HepG2 (cell line): ENCODE data around the gene MIPEP. TPM values are rescaled to one million over a fixed set of nuclear protein-coding genes. Genes with fewer than 3 reads are reported as not detected.

ENCODE experiments used
- E2F5 ChIP-seq: sonication (generic); formaldehyde crosslinking; conservative IDR thresholded peaks from 2 replicates; pipeline ENCODE4 v1.4.0; 2020; ENCODE audit warnings: missing genetic modification reagents
- EEA1 ChIP-seq: sonication (generic); formaldehyde crosslinking; IDR thresholded peaks from 2 replicates; pipeline ENCODE4 v1.5.1; 2020; ENCODE audit warnings: mild to moderate bottlenecking, missing genetic modification reagents, borderline replicate concordance
- ETV6 ChIP-seq: sonication (generic); formaldehyde crosslinking; conservative IDR thresholded peaks from 2 replicates; pipeline ENCODE4 v1.4.0; 2020; ENCODE audit warnings: missing genetic modification reagents
- GATA4 ChIP-seq: sonication (generic); IDR thresholded peaks from 2 replicates; pipeline ENCODE4 v1.6.1; 2016; ENCODE audit warnings: antibody characterized with exemption, low read depth, borderline replicate concordance
- HNF1B ChIP-seq: sonication (generic); formaldehyde crosslinking; IDR thresholded peaks from 2 replicates; pipeline ENCODE4 v1.5.1; 2020; ENCODE audit warnings: mild to moderate bottlenecking, moderate library complexity, missing genetic modification reagents
- KLF15 ChIP-seq: sonication (generic); formaldehyde crosslinking; IDR thresholded peaks from 2 replicates; pipeline ENCODE4 v1.8.1; 2023; ENCODE audit warnings: borderline replicate concordance, mild to moderate bottlenecking, inconsistent platforms, missing genetic modification reagents, mixed read lengths
- MXD3 ChIP-seq: IDR thresholded peaks from 2 replicates; pipeline ENCODE4 v1.6.1; 2016; ENCODE audit warnings: mild to moderate bottlenecking, missing biosample characterization, missing genetic modification reagents
- PAXIP1 ChIP-seq: sonication (generic); formaldehyde crosslinking; conservative IDR thresholded peaks from 2 replicates; pipeline ENCODE4 v1.4.0; 2020; ENCODE audit warnings: mild to moderate bottlenecking, missing genetic modification reagents, moderate library complexity
- RBM39 ChIP-seq: fragments of 200-400 bp; formaldehyde crosslinking; IDR thresholded peaks from one replicate; pipeline ENCODE4 v1.6.1; 2018; ENCODE audit warnings: antibody characterized with exemption, mild to moderate bottlenecking, low read depth, low read length; ENCODE audit not compliant: poor library complexity, severe bottlenecking
- ZFX ChIP-seq: sonication (generic); formaldehyde crosslinking; IDR thresholded peaks from 2 replicates; pipeline ENCODE4 v1.4.0; 2020; ENCODE audit warnings: mild to moderate bottlenecking, low read depth, missing genetic modification reagents, moderate library complexity
- ZNF10 ChIP-seq: sonication (generic); formaldehyde crosslinking; IDR thresholded peaks from 2 replicates; pipeline ENCODE4 v1.4.0; 2020; ENCODE audit warnings: mild to moderate bottlenecking, low read depth, missing genetic modification reagents, borderline replicate concordance
- ZNF280D ChIP-seq: sonication (generic); formaldehyde crosslinking; IDR thresholded peaks from 2 replicates; pipeline ENCODE4 v1.5.1; 2020; ENCODE audit warnings: mild to moderate bottlenecking, missing genetic modification reagents
- ZNF331 ChIP-seq: sonication (generic); formaldehyde crosslinking; IDR thresholded peaks from 2 replicates; pipeline ENCODE4 v1.4.0; 2020; ENCODE audit warnings: missing genetic modification reagents
- ZNF335 ChIP-seq: sonication (generic); formaldehyde crosslinking; IDR thresholded peaks from 2 replicates; pipeline ENCODE4 v1.4.0; 2020; ENCODE audit warnings: missing genetic modification reagents
- ZNF563 ChIP-seq: sonication (generic); formaldehyde crosslinking; IDR thresholded peaks from 2 replicates; pipeline ENCODE4 v1.8.0; 2022; ENCODE audit warnings: mild to moderate bottlenecking, moderate library complexity, missing genetic modification reagents
- ZNF619 ChIP-seq: sonication (generic); formaldehyde crosslinking; IDR thresholded peaks from 2 replicates; pipeline ENCODE4 v1.4.0; 2020; ENCODE audit warnings: mild to moderate bottlenecking, missing genetic modification reagents
- ZNF749 ChIP-seq: sonication (generic); formaldehyde crosslinking; IDR thresholded peaks from 2 replicates; pipeline ENCODE4 v1.8.0; 2022; ENCODE audit warnings: mild to moderate bottlenecking, missing genetic modification reagents, moderate library complexity, borderline replicate concordance
- polyA plus RNA-seq, 8 experiments: library from polyadenylated mRNA; depleted of rRNA in 3 of 8; stranded (reverse) in 7 of 8; unstranded in 1 of 8; fragments of >200 nt; fragmentation: Illumina TruSeq in 4 of 8; extraction: Trizol in 4 of 8; gene quantifications; 2 replicates each; pipeline versions ENCODE4 v1.2.1 to v1.2.3, GENCODE V29; 2011 to 2016; ENCODE audit warnings: low read depth in 4 of 8, missing spikeins in 1 of 8, mixed read lengths in 1 of 8; ENCODE audit not compliant: insufficient read depth in 1 of 8
- total RNA-seq, 5 experiments: library from RNA; depleted of rRNA; stranded (reverse); fragments of >200 nt; fragmentation: Illumina TruSeq; extraction: Trizol; gene quantifications; 2 replicates each; pipeline ENCODE4 v1.2.3, GENCODE V29; 2016; ENCODE audit warnings: low read depth in 1 of 5

Gene MIPEP
- total and polyA plus RNA-seq, 2 of the 13 experiments (the other 11 are each of a cell fraction or from before 2014, with no cell fraction given), result 9.3 to 24.1 TPM

- TF ChIP-seq PAXIP1 (CRISPR knock-in tag) (peak; percentile 27; the same call in 1 of the 2 replicates), ZNF10 (CRISPR knock-in tag) (no peak), ZNF335 (peak; percentile 26; the same call in 1 of the 2 replicates), ZNF331 (CRISPR knock-in tag) (peak; percentile 79), ZNF749 (CRISPR knock-in tag) (no peak), E2F5 (CRISPR knock-in tag) (peak; percentile 75), RBM39 (peak; percentile 74), ZNF563 (CRISPR knock-in tag) (no peak), ZNF619 (CRISPR knock-in tag) (0 out of 2 replicates have a peak, but pooled peaks have one; percentile 34), GATA4 (no peak), EEA1 (no peak), ZNF280D (CRISPR knock-in tag) (peak; percentile 68; the same call in 1 of the 2 replicates), KLF15 (no peak), ZFX (peak; percentile 55), HNF1B (peak; percentile 85), ETV6 (peak; percentile 74; the same call in 1 of the 2 replicates), MXD3 (CRISPR knock-in tag) (peak; percentile 86; the same call in 1 of the 2 replicates)
Observed at GRCh38 chr13:23888658-23889614, at the start of gene MIPEP (continued).
